H1 (cell line): ENCODE results near the gene RELN.
"Not testable (repeated sequence)": the region's sequence is repeated elsewhere in the genome, so short reads cannot be mapped to it uniquely, and the experiment has no call there.

ENCODE experiments used
- EZH2 ChIP-seq: fragments of 200-600 bp; sonication (generic); IDR thresholded peaks from 2 replicates; pipeline ENCODE4 v1.7.1; 2012; ENCODE audit warnings: low read depth, mild to moderate bottlenecking, moderate library complexity, low read length, inconsistent platforms; ENCODE audit not compliant: severe bottlenecking
- GTF2F1 ChIP-seq: IDR thresholded peaks from 2 replicates; pipeline ENCODE4 v1.6.1; 2012; ENCODE audit warnings: low read depth, low read length, improper control_type of control experiment, borderline replicate concordance
- SIN3A ChIP-seq, 2 experiments: IDR thresholded peaks in 1 of 2; conservative IDR thresholded peaks in 1 of 2; 2 replicates each; pipeline ENCODE4 v1.6.1; 2011 to 2012; ENCODE audit warnings: low read length in 2 of 2, improper control_type of control experiment in 1 of 2, low read depth in 1 of 2, mild to moderate bottlenecking in 1 of 2
- YY1 ChIP-seq: IDR thresholded peaks from 2 replicates; pipeline ENCODE4 v1.6.1; 2011; ENCODE audit warnings: low read depth, mild to moderate bottlenecking, low read length
- TF ChIP-seq, protein P1 (sequence below): IDR thresholded peaks from 2 replicates; pipeline ENCODE4 v1.6.1; 2012; ENCODE audit warnings: inconsistent platforms
- TF ChIP-seq, protein P2 (sequence below), 3 experiments: IDR thresholded peaks; 1 replicate in 2 of 3; 2 replicates in 1 of 3; pipeline versions ENCODE4 v1.5.1 to v1.6.1; 2011; ENCODE audit warnings: low read length in 3 of 3, mild to moderate bottlenecking in 3 of 3, inconsistent platforms in 2 of 3, low read depth in 1 of 3, moderate library complexity in 1 of 3; ENCODE audit not compliant: insufficient read depth in 1 of 3; ENCODE audit errors: control extremely low read depth in 1 of 3

DNA sequence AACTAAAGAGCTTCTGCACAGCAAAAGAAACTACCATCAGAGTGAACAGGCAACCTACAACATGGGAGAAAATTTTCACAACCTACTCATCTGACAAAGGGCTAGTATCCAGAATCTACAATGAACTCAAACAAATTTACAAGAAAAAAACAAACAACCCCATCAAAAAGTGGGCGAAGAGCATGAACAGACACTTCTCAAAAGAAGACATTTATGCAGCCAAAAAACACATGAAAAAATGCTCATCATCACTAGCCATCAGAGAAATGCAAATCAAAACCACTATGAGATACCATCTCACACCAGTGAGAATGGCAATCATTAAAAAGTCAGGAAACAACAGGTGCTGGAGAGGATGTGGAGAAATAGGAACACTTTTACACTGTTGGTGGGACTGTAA, 78.4 kb downstream of the RELN start:
- not testable (repeated sequence) for TF ChIP-seq YY1; GTF2F1; EZH2; SIN3A (conservative IDR thresholded peaks at IDR 0.05 in 1 of 2, IDR thresholded peaks at IDR 0.05 in 1 of 2; ENCODE audit: low read depth in 1 of 2, low read length in 2 of 2)
- TF ChIP-seq, protein P1, sequence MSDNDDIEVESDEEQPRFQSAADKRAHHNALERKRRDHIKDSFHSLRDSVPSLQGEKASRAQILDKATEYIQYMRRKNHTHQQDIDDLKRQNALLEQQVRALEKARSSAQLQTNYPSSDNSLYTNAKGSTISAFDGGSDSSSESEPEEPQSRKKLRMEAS = not testable (repeated sequence)
- TF ChIP-seq, protein P2, sequence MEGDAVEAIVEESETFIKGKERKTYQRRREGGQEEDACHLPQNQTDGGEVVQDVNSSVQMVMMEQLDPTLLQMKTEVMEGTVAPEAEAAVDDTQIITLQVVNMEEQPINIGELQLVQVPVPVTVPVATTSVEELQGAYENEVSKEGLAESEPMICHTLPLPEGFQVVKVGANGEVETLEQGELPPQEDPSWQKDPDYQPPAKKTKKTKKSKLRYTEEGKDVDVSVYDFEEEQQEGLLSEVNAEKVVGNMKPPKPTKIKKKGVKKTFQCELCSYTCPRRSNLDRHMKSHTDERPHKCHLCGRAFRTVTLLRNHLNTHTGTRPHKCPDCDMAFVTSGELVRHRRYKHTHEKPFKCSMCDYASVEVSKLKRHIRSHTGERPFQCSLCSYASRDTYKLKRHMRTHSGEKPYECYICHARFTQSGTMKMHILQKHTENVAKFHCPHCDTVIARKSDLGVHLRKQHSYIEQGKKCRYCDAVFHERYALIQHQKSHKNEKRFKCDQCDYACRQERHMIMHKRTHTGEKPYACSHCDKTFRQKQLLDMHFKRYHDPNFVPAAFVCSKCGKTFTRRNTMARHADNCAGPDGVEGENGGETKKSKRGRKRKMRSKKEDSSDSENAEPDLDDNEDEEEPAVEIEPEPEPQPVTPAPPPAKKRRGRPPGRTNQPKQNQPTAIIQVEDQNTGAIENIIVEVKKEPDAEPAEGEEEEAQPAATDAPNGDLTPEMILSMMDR (IDR thresholded peaks at IDR 0.05; ENCODE audit: control extremely low read depth in 1 of 3, insufficient read depth in 1 of 3, low read depth in 1 of 3, low read length in 3 of 3) = not testable (repeated sequence)
